WTC11 (cell line): ENCODE results near the gene RAD51. TPM values are rescaled to one million over a fixed set of nuclear protein-coding genes. Genes with fewer than 3 reads are reported as not detected.

ENCODE experiments used
- ATAC-seq: fragments of 200-7000 bp; cut with Tn5 transposase; 2 replicates; pipeline ENCODE4 v1.10.0; 2021; ENCODE audit warnings: mild to moderate bottlenecking, moderate library complexity
- CTCF ChIA-PET: fragments of 300-600 bp; sonication (Branson Sonifier 250); formaldehyde crosslinking; loops from one replicate; lab custom pipeline; 2021; ENCODE audit warnings: antibody characterized with exemption; lab: Charles Lee
- POLR2A ChIA-PET: fragments of 350-600 bp; sonication (Branson Sonifier 250); formaldehyde crosslinking; loops from one replicate; lab custom pipeline; 2021; ENCODE audit warnings: antibody characterized with exemption; lab: Charles Lee
- DNase-seq: peaks from one replicate; pipeline ENCODE4 v3.0.0; 2021; ENCODE audit warnings: low spot score
- H3K27ac Mint-ChIP-seq: 2 replicates; pipeline ENCODE4 v1.8.0; 2021; ENCODE audit warnings: mixed read lengths
- H3K27me3 Mint-ChIP-seq: 2 replicates; pipeline ENCODE4 v1.8.0; 2021; ENCODE audit warnings: low read depth, mild to moderate bottlenecking, moderate library complexity, mixed read lengths
- H3K36me3 Mint-ChIP-seq: 2 replicates; pipeline ENCODE4 v1.8.0; 2021; ENCODE audit warnings: mixed read lengths
- H3K4me1 Mint-ChIP-seq: 2 replicates; pipeline ENCODE4 v1.8.0; 2022; ENCODE audit warnings: mixed read lengths
- H3K4me3 Mint-ChIP-seq: 2 replicates; pipeline ENCODE4 v1.8.0; 2021; ENCODE audit warnings: mild to moderate bottlenecking, moderate library complexity, mixed read lengths
- H3K9me3 Mint-ChIP-seq: 2 replicates; pipeline ENCODE4 v1.8.0; 2021; ENCODE audit warnings: mixed read lengths
- CREB1 ChIP-seq: sonication (generic); formaldehyde crosslinking; IDR thresholded peaks from 2 replicates; pipeline ENCODE4 v1.8.0; 2023; ENCODE audit warnings: mild to moderate bottlenecking, missing genetic modification reagents
- FOXK1 ChIP-seq: sonication (generic); formaldehyde crosslinking; IDR thresholded peaks from 2 replicates; pipeline ENCODE4 v1.8.0; 2022; ENCODE audit warnings: mild to moderate bottlenecking, moderate library complexity, missing genetic modification reagents
- GTF2I ChIP-seq: fragments of 250-450 bp; sonication (Bioruptor Pico); conservative IDR thresholded peaks from 2 replicates; pipeline ENCODE4 v1.4.0; 2021; ENCODE audit warnings: mild to moderate bottlenecking
- JAZF1 ChIP-seq: fragments of 250-450 bp; sonication (Bioruptor Pico); IDR thresholded peaks from 2 replicates; pipeline ENCODE4 v1.9.0; 2021; ENCODE audit warnings: moderate library complexity, mild to moderate bottlenecking, inconsistent platforms
- KAT7 ChIP-seq: sonication (generic); formaldehyde crosslinking; IDR thresholded peaks from 2 replicates; pipeline ENCODE4 v1.8.1; 2023; ENCODE audit warnings: missing genetic modification reagents, mild to moderate bottlenecking, borderline replicate concordance
- MYBL2 ChIP-seq: sonication (generic); formaldehyde crosslinking; IDR thresholded peaks from 2 replicates; pipeline ENCODE4 v1.8.1; 2023; ENCODE audit warnings: mild to moderate bottlenecking, moderate library complexity, missing genetic modification reagents
- NR2C2 ChIP-seq: sonication (generic); formaldehyde crosslinking; IDR thresholded peaks from 2 replicates; pipeline ENCODE4 v1.8.0; 2022; ENCODE audit warnings: mild to moderate bottlenecking, missing genetic modification reagents
- NR3C1 ChIP-seq: sonication (generic); formaldehyde crosslinking; conservative IDR thresholded peaks from 2 replicates; pipeline ENCODE4 v1.8.1; 2023; ENCODE audit warnings: low read depth, mild to moderate bottlenecking, missing genetic modification reagents
- OVOL2 ChIP-seq: fragments of 250-450 bp; sonication (Bioruptor Pico); IDR thresholded peaks from 2 replicates; pipeline ENCODE4 v1.9.0; 2021; ENCODE audit warnings: mild to moderate bottlenecking, borderline replicate concordance
- RORB ChIP-seq: fragments of 250-450 bp; sonication (Bioruptor Pico); IDR thresholded peaks from 2 replicates; pipeline ENCODE4 v1.9.0; 2021; ENCODE audit warnings: mild to moderate bottlenecking
- ZNF317 ChIP-seq: sonication (generic); formaldehyde crosslinking; IDR thresholded peaks from 2 replicates; pipeline ENCODE4 v1.8.1; 2023; ENCODE audit warnings: low read depth, mild to moderate bottlenecking, moderate library complexity, missing genetic modification reagents, borderline replicate concordance
- ZNF671 ChIP-seq: fragments of 250-450 bp; sonication (Bioruptor Pico); IDR thresholded peaks from 2 replicates; pipeline ENCODE4 v1.8.0; 2021; ENCODE audit warnings: mild to moderate bottlenecking
- total RNA-seq: library from RNA; stranded (reverse); gene quantifications from 3 replicates; pipeline ENCODE4 v1.2.3, GENCODE V29; 2021
- TF ChIP-seq, protein P1 (sequence below): sonication (generic); formaldehyde crosslinking; IDR thresholded peaks from 2 replicates; pipeline ENCODE4 v1.8.0; 2022; ENCODE audit warnings: missing genetic modification reagents
- TF ChIP-seq, protein P2 (sequence below): sonication (generic); formaldehyde crosslinking; IDR thresholded peaks from 2 replicates; pipeline ENCODE4 v1.8.0; 2023; ENCODE audit warnings: mild to moderate bottlenecking, missing genetic modification reagents
- TF ChIP-seq, protein P3 (sequence below): sonication (generic); formaldehyde crosslinking; IDR thresholded peaks from 2 replicates; pipeline ENCODE4 v1.8.1; 2022; ENCODE audit warnings: low read depth, missing genetic modification reagents, borderline replicate concordance
- TF ChIP-seq, protein P4 (sequence below): fragments of 250-450 bp; sonication (Bioruptor Pico); IDR thresholded peaks from 2 replicates; pipeline ENCODE4 v1.9.0; 2021; ENCODE audit warnings: mild to moderate bottlenecking
- TF ChIP-seq, protein P5 (sequence below): fragments of 250-450 bp; sonication (Bioruptor Pico); IDR thresholded peaks from 2 replicates; pipeline ENCODE4 v1.9.0; 2021; ENCODE audit warnings: mild to moderate bottlenecking

The RAD51 gene
- total RNA-seq, 1 experiment from 2014 or later = 36.4 TPM

DNA sequence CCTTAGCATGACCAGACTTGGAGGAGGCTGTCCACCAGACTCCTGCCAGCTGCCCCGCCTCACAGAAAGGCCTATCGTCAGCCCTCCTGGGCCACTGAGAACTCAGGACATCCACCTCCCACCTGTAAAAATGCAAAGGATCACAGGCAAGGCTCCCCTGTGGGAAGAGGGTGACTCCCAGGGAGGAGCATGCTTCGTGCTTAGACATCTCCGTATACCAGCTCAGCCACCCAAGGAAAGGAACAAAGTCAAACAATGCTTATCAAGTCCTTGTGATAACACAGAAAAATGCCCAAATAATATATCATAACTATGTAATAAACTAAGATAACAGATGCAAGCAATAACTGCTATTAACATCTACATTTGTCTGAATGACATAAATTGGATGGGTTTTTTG is 55.9 kb downstream of the RAD51 start (continued):
- TF ChIP-seq NR2C2 (CRISPR knock-in tag) (no peak), KAT7 (CRISPR knock-in tag) (no peak), ZNF671 (CRISPR knock-in tag) (no peak)
- TF ChIP-seq, protein P1, sequence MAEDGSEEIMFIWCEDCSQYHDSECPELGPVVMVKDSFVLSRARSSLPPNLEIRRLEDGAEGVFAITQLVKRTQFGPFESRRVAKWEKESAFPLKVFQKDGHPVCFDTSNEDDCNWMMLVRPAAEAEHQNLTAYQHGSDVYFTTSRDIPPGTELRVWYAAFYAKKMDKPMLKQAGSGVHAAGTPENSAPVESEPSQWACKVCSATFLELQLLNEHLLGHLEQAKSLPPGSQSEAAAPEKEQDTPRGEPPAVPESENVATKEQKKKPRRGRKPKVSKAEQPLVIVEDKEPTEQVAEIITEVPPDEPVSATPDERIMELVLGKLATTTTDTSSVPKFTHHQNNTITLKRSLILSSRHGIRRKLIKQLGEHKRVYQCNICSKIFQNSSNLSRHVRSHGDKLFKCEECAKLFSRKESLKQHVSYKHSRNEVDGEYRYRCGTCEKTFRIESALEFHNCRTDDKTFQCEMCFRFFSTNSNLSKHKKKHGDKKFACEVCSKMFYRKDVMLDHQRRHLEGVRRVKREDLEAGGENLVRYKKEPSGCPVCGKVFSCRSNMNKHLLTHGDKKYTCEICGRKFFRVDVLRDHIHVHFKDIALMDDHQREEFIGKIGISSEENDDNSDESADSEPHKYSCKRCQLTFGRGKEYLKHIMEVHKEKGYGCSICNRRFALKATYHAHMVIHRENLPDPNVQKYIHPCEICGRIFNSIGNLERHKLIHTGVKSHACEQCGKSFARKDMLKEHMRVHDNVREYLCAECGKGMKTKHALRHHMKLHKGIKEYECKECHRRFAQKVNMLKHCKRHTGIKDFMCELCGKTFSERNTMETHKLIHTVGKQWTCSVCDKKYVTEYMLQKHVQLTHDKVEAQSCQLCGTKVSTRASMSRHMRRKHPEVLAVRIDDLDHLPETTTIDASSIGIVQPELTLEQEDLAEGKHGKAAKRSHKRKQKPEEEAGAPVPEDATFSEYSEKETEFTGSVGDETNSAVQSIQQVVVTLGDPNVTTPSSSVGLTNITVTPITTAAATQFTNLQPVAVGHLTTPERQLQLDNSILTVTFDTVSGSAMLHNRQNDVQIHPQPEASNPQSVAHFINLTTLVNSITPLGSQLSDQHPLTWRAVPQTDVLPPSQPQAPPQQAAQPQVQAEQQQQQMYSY (CRISPR knock-in tag) = no peak
- TF ChIP-seq, protein P2, sequence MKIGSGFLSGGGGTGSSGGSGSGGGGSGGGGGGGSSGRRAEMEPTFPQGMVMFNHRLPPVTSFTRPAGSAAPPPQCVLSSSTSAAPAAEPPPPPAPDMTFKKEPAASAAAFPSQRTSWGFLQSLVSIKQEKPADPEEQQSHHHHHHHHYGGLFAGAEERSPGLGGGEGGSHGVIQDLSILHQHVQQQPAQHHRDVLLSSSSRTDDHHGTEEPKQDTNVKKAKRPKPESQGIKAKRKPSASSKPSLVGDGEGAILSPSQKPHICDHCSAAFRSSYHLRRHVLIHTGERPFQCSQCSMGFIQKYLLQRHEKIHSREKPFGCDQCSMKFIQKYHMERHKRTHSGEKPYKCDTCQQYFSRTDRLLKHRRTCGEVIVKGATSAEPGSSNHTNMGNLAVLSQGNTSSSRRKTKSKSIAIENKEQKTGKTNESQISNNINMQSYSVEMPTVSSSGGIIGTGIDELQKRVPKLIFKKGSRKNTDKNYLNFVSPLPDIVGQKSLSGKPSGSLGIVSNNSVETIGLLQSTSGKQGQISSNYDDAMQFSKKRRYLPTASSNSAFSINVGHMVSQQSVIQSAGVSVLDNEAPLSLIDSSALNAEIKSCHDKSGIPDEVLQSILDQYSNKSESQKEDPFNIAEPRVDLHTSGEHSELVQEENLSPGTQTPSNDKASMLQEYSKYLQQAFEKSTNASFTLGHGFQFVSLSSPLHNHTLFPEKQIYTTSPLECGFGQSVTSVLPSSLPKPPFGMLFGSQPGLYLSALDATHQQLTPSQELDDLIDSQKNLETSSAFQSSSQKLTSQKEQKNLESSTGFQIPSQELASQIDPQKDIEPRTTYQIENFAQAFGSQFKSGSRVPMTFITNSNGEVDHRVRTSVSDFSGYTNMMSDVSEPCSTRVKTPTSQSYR (CRISPR knock-in tag) = no peak

DNA sequence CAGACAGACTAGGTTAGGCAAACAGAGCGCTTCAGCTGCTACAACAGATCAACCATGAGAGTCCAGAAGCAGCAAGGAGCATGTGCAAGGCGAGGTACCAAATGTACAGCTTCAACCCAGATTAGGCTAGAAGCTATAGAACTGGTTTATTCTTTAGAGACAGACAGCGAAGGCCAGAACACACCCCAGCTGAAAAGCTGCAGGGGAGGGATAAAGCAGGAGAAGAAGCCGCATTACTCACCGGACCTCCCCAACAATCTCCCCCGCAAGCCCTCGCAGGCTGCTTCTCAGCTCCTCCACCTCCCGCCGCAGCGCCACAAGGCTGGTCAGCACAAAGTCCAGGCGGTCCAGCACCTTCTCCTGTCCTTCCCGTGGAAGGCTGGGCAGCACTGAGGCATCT is 56.8 kb downstream of the RAD51 start:
- Mint-ChIP-seq H3K9me3 (no peaks in the 10 kb centered on the region), H3K4me1 (peaks cover 11% of the 10 kb centered on the region; the same call in 1 of the 2 replicates), H3K27me3 (no peaks in the 10 kb centered on the region), H3K27ac (no peak overlapping the region), H3K36me3 (peaks cover 7% of the 10 kb centered on the region; the same call in 1 of the 2 replicates), H3K4me3 (no peak overlapping the region)
- CTCF ChIA-PET = interaction anchor here (0.5 to 1.2 kb wide), 2 partner anchors 12 to 162 kb away, joined by 3 to 4 read pairs; no protein-coding TSS in a partner anchor
- TF ChIP-seq JAZF1 (CRISPR knock-in tag) (no peak), RORB (CRISPR knock-in tag) (no peak), FOXK1 (CRISPR knock-in tag) (no peak), GTF2I (CRISPR knock-in tag) (no peak), ZNF317 (no peak), CREB1 (no peak), MYBL2 (CRISPR knock-in tag) (no peak), NR3C1 (CRISPR knock-in tag) (no peak), OVOL2 (CRISPR knock-in tag) (no peak)
- TF ChIP-seq, protein P3, sequence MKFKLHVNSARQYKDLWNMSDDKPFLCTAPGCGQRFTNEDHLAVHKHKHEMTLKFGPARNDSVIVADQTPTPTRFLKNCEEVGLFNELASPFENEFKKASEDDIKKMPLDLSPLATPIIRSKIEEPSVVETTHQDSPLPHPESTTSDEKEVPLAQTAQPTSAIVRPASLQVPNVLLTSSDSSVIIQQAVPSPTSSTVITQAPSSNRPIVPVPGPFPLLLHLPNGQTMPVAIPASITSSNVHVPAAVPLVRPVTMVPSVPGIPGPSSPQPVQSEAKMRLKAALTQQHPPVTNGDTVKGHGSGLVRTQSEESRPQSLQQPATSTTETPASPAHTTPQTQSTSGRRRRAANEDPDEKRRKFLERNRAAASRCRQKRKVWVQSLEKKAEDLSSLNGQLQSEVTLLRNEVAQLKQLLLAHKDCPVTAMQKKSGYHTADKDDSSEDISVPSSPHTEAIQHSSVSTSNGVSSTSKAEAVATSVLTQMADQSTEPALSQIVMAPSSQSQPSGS (CRISPR knock-in tag) = no peak
- TF ChIP-seq, protein P4, sequence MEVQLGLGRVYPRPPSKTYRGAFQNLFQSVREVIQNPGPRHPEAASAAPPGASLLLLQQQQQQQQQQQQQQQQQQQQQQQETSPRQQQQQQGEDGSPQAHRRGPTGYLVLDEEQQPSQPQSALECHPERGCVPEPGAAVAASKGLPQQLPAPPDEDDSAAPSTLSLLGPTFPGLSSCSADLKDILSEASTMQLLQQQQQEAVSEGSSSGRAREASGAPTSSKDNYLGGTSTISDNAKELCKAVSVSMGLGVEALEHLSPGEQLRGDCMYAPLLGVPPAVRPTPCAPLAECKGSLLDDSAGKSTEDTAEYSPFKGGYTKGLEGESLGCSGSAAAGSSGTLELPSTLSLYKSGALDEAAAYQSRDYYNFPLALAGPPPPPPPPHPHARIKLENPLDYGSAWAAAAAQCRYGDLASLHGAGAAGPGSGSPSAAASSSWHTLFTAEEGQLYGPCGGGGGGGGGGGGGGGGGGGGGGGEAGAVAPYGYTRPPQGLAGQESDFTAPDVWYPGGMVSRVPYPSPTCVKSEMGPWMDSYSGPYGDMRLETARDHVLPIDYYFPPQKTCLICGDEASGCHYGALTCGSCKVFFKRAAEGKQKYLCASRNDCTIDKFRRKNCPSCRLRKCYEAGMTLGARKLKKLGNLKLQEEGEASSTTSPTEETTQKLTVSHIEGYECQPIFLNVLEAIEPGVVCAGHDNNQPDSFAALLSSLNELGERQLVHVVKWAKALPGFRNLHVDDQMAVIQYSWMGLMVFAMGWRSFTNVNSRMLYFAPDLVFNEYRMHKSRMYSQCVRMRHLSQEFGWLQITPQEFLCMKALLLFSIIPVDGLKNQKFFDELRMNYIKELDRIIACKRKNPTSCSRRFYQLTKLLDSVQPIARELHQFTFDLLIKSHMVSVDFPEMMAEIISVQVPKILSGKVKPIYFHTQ = no peak
- TF ChIP-seq, protein P5, sequence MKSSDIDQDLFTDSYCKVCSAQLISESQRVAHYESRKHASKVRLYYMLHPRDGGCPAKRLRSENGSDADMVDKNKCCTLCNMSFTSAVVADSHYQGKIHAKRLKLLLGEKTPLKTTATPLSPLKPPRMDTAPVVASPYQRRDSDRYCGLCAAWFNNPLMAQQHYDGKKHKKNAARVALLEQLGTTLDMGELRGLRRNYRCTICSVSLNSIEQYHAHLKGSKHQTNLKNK (CRISPR knock-in tag) = no peak
- DNase-seq (no peak), ATAC-seq (no peak)
- POLR2A ChIA-PET = no interaction called here
